GM19035 (cell line): ENCODE measurements around the gene SNX3.
"Not testable (repeated sequence)": the region's sequence is repeated elsewhere in the genome, so short reads cannot be mapped to it uniquely, and the experiment has no call there.

Experiments
- ATAC-seq: cut with Tn5 transposase; IDR thresholded peaks from one replicate; pipeline ENCODE4 v1.9.1; 2021; ENCODE audit not compliant: unreplicated experiment

SNX3 gene

DNA sequence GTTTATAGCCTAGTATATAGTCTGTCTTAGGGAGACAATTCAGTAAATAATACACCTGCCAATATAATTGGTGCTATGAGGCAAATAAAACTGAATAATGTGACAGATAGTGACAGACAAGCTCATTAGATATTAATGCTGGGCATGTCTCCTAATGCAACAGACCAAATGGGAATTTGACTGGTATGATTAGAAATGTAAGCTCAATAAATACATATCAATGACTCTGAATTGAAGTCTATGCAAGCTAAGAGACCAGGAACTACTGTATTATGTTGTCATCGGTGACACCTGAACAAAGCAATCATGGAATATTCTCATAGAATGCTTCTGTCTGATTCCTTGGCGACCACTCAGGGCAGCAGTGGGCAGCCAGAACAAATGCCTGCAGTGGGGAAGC, 2.5 kb upstream of the SNX3 start:
- ATAC-seq, result no peak

GRCh38 chr6:108260126-108260808, 573 bp downstream of the SNX3 start:
- peak; percentile 14 for ATAC-seq

GRCh38 chr6:108254433-108255410, 6.1 kb downstream of the SNX3 start:
- no peak for ATAC-seq

- no peak for ATAC-seq
These were observed 7.6 kb downstream of the SNX3 start for GRCh38 chr6:108253241-108253640.

- no peak for ATAC-seq
These were observed 8.8 kb downstream of the SNX3 start for GRCh38 chr6:108252055-108252454.

DNA sequence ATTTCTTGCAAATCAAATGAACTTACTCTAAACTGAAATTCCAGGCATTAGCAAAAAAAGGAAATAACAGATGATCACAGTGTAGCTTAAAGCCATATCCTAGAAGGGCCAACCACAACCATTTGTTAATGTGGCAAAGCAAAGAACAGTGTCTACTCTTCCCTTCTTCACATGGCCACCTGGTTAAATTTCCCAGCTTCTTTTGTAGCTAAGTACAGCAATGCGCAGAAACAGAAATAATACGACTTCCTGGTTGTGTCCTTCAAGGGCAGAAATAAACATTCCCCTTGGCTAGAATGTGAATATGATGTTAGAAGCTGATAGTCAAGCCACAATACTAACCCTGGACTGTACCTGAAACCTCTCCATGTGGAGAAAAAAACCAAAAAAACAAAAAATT, 9.6 kb downstream of the SNX3 start:
- no peak for ATAC-seq

- no peak for ATAC-seq
These were observed 10.5 kb downstream of the SNX3 start for GRCh38 chr6:108250240-108250866.

DNA sequence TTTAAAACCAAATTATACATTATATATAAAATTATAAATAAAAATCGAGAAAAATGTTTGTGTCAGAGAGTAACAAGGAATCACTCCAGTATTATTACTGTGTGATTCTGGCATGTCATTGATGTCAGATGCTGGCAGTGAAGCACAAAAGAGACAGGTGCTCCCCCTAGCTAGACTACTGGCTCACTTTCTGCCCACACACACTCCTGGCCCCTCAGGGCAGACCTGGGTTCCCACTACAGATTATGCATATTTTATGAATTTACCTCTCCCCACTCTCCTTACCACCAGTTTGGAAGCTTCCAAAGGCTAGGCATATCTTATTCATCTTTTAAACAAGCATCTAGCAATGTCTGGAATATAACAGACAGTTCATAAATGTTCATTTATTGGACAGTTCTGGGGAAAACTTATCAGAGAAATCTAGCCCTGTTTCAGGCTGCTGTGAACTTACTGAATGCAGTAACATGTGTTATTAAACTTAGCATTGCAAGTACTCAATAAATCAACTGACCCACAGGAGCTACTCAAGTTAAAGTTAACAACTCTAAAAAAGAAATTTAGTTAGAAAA, 12.8 kb downstream of the SNX3 start:
- no peak for ATAC-seq

GRCh38 chr6:108245095-108245494, 15.7 kb downstream of the SNX3 start:
- not testable (repeated sequence) for ATAC-seq

DNA sequence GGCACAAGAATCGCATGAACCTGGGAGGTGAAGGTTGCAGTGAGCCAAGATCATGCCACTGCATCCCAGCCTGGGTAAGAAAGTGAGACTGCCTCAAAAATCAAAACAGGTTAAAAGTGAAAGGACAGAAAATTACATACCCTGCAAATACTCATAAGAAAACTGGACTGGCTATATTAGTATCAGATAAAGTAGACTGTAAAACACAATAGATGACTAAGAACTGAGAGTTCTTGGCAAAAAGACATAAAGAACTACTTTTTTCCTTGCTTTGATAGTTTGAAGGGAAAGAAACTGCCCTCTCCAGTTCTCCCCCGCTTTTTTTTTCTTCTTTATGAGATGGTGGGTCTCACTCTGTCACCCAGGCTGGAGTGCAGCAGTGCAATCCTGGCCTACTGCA, 17.0 kb downstream of the SNX3 start:
- no peak for ATAC-seq

DNA sequence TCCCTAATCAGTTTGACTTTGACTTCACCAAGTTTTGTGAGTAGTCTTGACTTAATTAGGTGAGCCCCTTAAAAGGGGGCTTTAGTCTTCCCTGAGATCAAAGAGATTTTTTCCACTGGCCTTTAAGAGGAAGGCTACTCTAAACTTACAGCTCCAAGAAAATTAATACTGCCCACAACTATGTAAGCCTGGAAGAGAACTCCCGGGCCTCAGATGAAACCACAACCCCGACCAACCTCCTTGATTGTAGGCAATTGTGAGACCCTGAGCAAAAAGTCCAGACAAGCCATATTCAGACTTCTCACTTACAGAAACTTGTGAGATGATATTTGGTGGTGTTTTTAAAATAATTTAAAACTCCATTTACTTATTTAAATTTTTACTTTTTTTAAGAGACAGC, 18.1 kb downstream of the SNX3 start:
- no peak for ATAC-seq

- no peak for ATAC-seq
These were observed 18.6 kb downstream of the SNX3 start for GRCh38 chr6:108242259-108242658.

DNA sequence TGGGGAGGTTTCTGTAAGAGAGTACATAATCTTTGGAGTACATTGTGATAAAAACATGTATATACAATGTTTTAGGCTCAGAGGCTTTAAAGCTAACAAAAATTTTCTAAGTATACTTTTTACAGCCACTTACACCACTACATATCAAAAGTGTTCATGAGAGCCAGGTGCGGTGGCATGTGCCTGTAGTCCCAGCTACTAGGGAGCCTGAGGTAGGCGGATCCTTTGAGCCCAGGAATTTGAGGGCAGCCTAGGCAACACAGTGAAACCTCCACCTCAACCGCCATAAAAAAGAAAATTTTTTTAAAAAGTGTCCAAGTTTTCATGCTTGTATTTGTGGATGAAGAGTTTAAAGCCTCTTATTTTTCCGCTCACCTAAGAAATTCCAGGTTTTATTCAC, 22.5 kb downstream of the SNX3 start:
- ATAC-seq, result no peak

DNA sequence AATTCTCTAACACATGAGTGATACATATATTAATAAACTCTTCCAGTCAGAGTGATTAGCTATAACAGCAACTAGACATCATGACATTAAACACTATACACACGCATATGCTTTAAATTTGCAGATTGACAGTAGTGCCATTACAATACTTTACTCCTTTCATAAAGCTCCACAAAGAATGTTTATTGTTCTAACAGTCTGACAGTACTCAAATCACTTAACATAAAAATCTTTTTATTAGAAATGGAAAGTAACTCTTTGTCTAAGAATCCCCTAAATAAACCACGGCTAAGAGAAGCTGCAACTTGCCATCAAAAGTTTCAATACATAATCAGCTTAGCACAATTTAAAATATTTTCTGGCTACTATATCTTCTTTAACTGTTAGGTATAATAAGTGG, 24.0 kb downstream of the SNX3 start:
- no peak for ATAC-seq

DNA sequence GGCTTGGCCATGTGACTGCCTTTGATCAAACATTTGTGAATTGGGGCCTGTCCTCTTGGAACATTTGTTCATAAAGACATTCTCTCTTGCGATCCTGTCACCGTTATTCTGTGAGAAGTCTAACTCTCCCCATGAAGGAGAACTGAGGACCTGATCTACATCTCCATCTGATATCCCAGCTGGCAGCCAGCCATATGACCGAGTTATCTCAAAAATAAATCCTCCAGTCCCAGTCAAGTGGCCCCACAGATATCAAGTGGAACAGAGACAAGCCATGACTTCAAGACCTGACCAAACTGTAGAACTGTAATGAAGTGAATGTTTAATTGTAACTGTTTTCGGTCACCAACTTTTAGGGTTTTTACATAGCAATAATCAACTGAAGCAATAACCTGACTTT, 25.7 kb downstream of the SNX3 start:
- no peak for ATAC-seq

DNA sequence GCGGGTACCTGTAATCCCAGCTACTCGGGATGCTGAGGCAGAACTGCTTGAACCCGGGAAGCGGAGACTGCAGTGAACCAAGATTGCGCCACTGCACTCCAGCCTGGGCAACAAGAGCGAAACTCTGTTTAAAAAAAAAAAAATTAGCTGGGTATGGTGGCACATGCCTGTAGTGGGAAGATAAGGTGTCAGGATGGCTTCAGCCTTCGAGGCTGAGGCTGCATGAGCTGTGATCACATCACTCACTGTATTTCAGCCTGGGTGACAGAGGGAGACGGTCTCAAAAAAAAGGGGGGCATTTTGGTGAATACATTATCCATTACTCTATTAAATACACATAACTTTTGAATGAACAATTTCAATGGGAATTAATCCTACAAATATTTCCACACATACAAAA, 32.4 kb downstream of the SNX3 start:
- ATAC-seq, result no peak

DNA sequence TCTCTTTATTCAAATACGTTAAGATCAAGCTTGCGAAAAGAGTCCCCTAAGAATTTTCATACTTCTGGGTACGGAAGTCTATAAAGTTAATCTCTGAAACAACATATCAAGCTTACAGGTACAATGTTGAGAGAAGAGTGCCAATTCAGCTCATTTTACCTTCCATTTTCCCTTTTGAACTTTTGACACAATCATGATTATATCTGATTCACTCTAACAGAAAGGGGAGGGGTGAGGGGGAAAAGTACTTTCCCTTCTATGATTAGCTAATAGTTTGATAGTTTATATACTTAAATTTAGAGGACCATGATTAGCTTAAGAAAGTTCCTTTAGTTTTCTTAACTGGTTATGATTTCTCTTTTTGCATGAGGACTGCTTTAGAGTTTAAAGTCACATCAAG, 33.5 kb downstream of the SNX3 start:
- no peak for ATAC-seq

- ATAC-seq, result no peak
These were observed 38.3 kb downstream of the SNX3 start for GRCh38 chr6:108222504-108222903.

DNA sequence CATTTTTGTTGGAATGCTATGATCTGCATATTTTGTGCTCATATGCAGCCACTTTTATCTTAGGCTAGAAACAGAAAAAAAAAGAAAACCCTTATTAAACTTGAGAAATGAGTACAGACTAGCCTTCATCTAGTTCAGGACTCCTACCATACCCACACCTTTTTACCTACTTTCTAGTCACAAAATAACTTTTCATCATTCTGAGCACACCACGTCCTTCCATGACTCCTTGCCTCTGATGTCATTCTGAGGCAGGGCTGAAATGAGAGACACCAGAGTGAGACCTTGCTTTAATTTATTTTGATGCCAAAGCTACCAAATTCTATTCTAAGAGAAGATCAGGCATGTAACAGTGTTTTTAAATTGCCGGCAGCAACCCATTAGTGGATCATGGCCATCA, 38.8 kb downstream of the SNX3 start:
- ATAC-seq, result no peak

DNA sequence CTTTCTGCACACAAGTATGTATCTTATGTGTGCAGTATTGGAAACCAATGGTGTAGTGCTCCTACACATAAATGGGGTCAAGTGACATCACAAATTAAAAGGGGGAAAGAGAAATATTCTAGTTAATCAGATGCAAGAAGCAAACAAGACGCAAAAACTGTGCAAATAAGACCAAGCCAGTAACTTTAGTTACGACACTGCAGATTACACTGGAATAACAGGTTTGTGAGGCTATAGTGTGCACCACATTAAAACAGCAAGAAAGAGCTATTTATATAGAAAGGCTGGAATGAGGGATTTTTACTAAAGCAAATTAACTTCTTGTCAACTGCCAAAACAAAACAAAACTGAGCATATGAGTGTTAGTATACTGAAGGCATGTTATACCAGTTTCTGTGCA, 49.2 kb downstream of the SNX3 start:
- no peak for ATAC-seq

GRCh38 chr6:108210556-108210955, 50.3 kb downstream of the SNX3 start:
- no peak for ATAC-seq

DNA sequence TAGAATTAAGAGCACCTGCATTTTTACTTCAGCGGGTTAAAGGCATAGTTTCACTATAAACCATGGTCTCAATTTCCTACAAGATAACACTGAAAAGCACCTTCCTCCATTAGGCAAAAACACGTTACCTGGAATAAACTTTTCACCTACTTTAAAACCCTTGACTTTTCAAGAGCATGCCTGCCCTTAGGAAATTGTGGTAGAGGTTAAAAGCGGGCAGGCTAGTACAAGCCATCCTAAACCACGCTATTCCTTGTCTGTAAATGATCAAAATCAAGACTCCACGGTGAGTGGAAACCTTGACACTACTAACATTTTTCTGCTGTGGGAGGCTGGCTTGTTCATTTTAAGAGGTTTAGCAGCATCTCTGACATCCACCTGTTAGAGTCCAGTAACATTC, 51.1 kb downstream of the SNX3 start:
- no peak for ATAC-seq
